GM18909 (cell line): ENCODE measurements around the gene KIAA0753.
"Not testable (repeated sequence)": the region's sequence is repeated elsewhere in the genome, so short reads cannot be mapped to it uniquely, and the experiment has no call there.

ENCODE experiments used
- ATAC-seq: cut with Tn5 transposase; IDR thresholded peaks from one replicate; pipeline ENCODE4 v1.9.1; 2021; ENCODE audit warnings: mild to moderate bottlenecking; ENCODE audit not compliant: unreplicated experiment, poor library complexity

KIAA0753 gene

DNA sequence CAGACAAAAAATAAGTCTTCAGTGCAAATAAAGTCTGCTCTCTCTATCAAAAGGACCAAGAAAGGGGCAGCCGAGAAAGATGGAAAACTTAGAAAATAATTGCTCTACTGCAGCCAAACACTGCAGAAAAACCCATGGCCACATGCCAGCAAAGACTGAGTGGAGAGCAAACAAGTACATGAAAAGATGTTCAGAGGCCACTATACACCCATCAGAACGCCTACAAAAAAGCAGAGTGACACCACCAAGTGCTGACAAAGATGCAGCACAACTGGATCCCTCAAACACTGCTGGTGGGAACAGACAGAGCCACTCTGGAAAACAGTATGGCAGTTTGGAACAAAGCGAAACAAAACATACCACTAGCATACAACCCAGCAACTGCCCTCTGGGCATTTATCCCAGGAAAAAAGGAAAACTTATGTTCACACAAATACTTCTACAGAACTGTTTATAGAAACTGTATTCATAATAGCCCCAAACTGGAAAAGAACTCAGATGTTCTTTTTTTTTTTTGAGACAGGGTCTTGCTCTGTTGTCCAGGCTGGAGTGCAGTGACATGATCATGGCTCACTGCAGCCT, 36.7 kb downstream of the KIAA0753 start:
- ATAC-seq, result no peak

DNA sequence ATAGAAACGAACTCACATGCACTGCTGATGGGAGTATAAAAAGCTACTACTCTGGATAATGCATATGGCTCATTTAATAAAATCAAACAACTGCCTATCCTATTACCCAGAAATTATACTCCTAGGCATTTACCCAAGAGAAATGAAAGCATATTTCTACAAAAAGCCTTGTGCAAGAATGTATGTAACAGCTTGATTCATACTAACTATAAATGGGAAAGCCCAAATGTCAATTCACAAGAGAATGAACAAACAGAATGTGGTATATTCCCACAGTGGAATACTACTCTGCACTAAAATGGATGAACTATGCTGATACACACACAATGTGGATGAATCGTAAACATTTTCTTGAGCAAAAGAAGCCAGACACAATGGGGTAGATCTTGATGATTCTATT, 38.4 kb downstream of the KIAA0753 start:
- ATAC-seq, result no peak

DNA sequence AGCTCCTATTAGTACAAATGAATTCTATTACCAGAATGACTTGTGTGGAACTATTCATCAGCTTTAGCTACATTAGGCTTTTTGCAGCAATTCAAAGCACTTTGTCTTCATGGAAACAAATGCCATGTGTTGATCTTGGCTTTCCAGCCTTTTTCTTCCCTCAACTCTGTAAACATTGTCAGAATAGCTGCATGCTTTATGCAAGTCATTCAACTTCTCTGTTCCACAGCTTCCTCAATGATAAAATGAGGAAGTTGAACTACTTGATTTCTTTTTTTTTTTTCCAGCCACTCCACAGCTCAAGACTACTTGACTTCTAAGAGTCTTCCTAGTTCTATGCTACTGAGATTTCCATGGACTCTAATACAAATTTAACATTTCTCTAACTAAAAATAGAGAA, 41.1 kb downstream of the KIAA0753 start:
- ATAC-seq, result no peak

DNA sequence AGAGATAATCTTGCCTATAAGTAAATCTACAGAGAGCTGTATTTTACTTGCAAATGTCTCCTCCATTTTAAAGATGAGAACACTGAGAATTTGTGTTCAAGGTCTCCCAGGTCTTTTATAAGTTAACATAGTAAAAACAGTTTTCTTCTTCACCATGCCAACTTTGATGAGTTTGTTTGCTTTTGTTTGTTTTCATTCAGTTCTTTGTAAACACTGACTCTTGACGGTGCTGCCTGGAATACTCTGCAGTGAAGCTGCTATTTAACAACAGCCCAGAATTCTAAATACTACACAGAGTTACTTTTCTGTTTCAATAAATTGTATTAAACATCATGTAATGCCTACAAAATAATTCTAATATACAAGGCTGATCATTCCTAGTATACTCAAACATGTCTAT, 42.8 kb downstream of the KIAA0753 start:
- ATAC-seq, result no peak

DNA sequence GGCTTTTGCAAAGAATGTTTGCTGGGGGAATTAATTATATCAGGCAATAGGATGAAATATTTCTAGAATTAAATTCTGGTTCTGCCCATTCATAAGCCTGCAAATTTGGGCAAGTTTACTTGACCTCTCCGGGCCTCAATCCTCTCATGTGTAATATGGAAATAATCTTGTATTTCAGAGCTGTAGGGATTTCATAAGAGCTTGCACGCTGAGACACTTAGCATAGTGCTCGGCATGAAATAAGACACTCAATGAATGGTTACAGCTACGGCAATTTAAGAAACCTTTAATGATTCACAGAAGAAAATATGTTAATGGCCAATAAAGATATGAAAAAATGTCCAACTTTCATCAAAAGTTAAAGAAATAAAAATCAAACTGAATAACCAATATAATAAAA, 43.6 kb downstream of the KIAA0753 start:
- ATAC-seq, result no peak

DNA sequence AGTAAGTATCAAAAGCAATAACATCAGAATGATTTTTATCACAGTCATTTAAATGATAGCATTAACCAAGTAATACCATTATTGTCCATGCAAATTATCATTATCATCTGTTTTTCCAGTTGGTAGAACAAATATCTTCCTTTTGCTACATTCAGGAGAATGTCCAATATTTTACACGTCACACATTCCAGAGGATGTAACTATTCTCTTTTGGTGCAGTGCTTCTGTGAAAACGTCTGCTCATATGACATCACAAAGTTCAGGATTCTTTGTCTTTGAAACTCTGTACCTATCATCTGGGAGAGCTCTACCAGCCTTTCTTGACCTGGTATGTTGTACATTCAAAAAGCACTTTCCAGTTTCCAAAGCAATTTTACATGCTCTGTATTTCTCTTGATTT, 44.0 kb downstream of the KIAA0753 start:
- ATAC-seq, result no peak

DNA sequence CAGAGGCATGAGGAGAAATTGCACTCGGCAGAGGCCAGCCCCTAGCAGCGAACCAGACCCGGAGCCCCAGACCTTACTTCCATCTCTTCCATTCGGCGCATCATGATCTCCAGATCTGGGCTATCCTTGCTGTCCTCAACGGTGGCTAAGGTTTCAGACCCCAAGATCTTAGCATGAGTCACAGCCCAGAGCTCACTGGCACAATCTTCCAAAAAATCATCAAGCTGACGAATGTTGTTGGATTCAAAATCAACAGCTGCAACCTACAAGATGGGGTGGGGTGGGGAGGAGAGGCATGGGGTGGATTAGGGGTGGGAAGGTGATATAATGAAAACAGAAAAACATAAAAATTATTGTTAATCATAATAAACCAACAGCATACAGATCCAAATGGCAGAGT, 44.4 kb downstream of the KIAA0753 start:
- no peak for ATAC-seq

DNA sequence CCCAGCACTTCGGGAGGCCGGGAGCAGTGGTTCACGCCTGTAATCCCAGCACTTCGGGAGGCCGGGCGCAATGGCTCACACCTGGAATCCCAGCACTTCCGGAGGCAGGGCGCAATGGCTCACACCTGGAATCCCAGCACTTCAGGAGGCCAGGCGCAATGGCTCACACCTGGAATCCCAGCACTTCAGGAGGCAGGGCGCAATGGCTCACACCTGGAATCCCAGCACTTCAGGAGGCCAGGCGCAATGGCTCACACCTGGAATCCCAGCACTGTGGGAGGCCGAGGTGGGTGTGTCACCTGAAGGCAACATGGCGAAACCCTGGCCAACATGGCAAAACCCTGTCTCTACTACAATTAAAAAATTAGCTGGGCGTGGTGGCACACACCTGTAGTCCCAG, 47.1 kb downstream of the KIAA0753 start:
- not testable (repeated sequence) for ATAC-seq

DNA sequence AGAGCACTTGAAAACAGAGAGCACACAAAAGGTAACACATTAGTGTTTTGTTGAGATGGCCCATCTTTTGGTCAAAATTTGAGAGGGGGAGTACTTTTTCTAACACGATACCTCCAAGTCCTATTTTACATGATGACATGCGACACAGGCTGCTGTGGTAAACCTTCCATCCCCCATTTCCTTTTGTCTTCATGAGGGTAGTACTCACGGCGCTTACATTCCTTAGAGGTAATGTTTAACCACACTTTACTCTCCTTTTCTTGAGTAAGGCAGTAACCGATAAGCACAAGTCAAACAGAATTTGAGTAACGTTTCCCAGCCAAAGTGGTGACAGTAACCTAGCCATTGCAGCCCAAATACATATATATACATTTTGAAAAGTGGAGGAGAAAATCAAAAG, 48.3 kb downstream of the KIAA0753 start:
- no peak for ATAC-seq

DNA sequence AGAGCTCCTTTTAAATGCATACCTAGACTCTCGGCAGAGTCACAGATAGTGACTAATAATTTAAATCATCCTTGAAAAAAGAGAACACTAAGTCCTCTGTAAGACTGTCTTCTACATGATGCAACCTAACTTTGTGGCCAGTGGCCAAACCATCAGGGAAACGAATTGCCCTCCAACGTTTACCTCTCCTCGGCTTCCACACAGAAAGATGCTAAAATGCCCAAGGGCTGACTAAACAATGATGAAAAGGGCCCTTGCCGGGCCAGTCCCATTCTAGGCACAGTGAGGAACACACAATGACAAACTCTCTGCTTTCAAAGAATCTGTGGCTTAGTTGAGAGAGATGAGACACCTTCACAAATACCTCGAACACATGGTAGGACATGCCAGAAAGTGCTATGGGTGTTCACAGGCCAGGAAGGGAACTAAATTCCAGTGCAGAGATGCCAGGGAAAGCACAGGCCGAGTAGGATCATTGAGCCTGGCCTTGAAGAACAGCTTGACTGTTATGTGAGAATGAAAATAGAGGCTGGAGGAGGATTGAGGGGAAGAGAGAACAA, 48.8 kb downstream of the KIAA0753 start:
- ATAC-seq, result no peak

DNA sequence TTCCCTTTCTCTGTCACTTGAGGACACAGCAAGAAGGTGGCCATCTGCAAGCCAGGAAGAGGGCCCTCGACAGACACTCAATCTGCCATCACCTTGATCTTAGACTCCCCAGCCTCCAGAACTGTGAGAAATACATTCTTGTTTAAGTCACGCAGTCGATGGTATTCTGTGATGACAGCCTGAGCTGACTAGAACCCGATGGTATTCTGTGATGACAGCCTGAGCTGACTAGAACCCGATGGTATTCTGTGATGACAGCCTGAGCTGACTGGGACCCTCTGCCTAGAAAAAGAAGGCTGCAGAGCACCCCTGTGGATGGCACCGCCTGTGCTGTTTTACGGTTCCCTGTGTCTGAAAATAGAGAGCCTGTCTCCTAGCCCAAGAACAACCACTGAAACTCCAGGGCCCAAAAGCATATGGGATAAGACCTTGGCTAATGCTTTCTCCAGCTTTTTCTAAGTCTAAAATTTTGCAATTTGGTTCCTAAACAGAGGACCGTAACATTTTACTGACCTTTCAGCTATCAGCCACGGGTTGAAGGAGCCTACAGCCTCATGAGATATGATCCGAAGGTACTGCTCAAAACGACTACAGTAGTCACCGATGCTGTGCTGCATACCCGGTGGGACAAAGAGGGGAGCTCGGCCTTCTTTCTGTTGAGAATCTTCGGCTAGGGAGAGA, 51.1 kb downstream of the KIAA0753 start:
- no peak for ATAC-seq

DNA sequence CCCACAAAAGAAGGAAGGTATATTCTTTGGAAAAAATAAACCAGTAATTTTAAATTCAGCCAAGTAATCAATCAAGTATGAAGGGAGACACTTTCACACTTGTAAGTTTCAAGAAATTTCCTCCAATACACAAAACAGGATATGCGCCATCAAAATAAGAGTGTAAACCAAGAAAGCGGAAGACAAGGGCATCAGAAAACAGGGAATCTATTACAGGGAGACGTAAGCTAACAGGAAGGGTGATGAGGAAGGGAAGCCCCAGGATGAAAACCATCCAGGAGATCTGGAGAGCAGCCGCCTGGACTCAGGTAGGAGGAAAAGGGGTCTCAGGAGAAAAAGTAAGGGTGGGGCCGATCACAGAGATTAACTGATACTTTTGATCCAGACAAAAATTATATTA, 52.3 kb downstream of the KIAA0753 start:
- no peak for ATAC-seq

DNA sequence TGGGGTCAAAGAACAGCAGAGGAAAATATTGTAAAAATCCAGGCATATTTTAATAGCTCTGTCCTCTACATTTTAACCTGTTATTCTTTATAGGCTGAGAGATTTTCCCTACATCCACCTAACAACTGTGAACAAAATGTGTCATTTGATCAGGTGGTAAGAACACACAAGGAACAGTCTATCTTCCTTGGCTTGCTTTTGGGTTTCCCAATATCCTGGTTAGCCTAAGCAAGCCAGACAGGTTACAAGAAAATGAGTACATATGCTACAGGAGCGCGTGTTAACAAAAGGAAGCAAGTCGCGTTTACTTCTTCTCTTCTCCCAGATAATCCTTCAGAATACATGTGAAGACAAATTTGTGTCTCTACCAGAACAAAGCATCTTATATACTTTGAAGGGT, 53.2 kb downstream of the KIAA0753 start:
- ATAC-seq, result no peak

DNA sequence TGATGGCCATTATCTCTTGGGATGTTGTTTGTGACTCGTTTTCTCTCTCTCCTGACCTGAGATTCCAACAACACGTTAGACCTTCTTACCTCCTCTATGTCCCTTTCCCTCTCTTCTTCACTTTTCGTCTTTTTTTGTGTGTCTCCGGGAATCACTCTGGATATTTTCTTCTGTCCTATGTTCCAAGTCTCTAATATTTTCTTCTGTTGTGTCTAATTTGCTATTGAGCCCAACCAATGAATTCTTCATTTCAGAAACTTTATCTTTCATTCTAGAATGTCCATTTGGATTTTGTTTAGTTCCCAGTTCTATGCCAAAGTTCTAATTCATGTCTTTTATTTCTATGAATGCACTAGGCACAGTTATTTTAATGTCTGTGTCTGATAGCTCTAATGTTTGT, 57.1 kb downstream of the KIAA0753 start:
- ATAC-seq, result no peak

DNA sequence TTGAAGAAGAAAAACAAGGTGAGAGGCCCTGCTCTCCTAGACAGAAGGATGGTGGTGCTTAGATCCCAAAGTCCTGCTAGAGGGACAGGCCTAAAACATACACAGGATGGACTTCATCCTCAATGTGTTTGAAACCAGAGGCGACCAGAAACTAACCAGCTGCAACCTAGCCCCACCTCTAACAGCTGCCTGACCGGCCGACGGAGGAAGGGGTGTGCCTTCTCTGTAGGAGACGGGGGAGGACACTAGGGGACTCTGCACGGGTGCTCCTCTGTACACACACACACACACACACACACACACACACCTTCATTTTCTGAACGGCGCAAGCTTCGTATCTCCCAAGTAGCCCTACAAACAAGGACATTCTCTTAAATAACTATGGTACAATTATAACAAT, 59.9 kb downstream of the KIAA0753 start:
- ATAC-seq, result no peak

DNA sequence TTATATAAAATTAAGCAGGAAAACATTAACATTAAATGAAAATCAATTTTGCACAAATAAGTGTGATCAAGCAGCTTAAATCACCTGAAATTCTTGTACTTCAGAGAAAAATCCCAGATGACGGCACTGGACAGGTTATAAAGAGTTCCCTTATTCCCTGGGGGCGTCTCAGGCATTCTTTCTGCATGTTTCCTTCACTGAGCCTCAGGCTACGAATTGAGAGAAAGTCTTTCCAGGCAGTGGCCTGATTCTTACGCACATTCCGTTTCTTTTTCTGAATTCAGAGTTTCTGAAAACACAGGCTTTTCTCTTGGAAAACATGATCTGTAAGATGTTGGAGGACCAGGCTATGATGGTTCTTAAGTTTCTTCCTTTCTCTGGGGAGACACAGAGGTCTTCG, 62.0 kb downstream of the KIAA0753 start:
- ATAC-seq, result no peak

DNA sequence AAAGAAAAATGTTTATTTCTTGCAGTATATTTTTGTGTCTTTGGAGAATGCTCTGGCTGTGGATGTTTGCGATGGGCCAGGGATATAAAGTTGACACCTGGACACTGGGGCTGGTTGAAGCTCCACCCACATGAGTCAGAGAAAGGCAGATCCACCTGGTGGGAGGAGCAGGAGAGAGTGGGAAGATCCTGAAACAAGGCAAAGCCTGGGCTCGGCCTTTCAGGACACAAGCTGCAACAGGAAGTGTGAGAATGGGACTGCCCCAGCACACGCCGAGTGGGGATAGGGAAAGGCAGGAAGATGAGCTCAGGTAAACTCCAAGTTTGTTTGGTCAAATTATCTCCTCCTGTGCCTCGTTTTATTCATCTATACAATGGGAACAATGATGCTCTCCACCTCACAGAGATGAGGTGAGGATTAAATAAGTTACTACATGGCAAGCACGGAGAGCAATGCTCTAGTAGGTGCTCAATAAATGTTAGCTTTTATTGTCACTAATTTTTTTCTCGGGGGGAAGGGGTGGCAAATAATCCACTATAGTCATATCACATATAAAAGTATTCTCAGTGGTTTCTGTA, 62.7 kb downstream of the KIAA0753 start:
- no peak for ATAC-seq

DNA sequence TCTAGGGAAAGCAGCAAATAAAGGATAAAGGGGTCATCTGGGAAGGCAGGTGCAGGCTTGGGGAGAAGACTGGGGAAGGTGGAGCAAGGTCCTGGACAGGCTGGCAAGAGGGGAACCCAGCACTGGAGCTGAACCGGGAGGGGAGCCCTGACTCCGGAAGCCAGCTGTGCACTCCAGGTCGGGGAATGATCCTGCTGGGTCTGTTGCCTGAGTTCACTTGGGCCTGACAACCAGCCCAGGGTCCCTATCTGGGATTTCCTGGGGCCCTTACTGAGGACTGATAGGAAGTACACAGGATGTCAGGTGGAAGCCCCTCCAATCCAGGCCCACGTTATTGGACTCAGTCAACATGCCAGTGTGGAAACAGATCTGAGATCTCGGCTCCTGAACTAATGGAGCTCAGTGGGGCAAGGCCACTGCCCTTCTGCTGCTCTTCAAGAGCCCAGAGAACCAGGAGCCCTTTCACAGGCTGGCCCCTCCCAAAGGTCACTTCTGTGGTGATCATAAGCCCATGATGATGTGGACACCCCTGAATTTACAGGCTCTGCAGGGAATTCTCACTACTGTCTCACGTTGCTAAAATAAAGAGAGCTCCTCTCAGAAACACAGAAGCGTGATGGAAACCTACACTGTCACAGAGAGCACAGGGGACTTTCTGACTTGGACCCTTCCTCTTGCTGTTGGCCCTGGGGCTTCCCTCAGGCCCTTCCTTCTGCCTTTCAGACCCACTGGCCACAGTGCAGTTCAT, 64.3 kb downstream of the KIAA0753 start:
- no peak for ATAC-seq

DNA sequence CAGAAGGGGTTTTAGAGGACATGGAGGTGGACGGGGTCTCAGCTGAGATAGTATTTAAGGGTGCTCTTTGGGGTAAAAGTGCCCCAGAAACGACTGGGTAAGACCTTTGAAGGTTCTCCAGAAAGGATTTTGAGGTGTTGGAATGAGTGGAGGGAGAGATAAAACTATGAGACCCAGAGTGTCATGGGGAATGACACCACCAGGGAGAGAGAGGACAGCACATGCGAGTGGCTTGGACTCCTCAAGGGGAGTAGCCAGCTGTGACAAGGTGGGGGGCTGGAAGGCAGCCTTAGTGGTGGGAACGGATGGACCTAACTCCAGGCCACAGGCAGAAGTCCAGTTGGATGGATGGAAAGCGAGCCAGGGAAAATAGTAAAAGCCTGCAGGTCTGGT, 64.9 kb downstream of the KIAA0753 start:
- ATAC-seq, result no peak

DNA sequence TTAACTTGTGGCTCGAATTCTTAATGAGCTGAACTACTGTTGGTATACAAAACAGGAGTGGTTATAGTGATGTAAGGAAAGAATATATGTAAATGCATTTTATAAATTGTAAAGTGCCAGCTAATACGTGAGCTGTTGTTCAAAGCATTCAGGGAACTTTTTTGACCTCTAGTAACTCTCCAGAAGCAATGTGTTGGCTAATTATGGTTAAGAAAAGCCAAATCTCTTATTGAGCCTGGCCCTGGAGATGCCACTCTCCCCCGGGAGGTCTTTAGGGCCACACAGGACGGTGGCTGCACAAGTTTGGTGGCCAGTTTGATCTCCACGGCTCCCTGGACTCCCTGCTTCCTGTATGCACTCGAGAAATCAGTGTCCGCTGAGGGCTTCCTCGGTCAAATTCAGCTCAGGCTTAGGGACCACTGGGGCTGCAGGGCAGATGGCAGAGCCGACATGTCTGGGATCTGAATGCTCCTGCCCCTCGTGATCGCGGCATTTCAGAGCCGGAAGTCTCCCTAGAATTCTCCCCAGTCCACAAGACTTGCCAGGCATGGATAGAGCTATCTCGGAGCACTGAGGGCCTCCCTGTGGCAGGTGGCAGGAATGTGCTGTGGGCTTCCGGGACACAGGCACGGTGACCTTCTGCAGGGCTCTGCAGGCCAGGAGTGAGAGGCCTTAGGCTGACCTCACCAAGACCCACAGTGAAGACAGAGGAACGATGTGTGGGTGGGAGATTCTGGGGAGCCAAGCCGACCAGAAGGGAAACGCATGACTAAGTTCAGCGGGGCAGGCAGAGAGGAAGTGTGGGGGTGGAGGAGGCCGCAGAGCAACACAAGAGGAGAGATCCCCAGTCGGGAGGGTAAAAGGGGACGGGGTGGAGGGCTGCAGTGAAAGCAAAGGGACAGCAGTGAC, 65.6 kb downstream of the KIAA0753 start:
- peak; percentile 57 for ATAC-seq
